Measurements from ENCODE around the gene ADI1.
"Not testable (repeated sequence)": the region's sequence is repeated elsewhere in the genome, so short reads cannot be mapped to it uniquely, and the experiment has no call there.

DNA sequence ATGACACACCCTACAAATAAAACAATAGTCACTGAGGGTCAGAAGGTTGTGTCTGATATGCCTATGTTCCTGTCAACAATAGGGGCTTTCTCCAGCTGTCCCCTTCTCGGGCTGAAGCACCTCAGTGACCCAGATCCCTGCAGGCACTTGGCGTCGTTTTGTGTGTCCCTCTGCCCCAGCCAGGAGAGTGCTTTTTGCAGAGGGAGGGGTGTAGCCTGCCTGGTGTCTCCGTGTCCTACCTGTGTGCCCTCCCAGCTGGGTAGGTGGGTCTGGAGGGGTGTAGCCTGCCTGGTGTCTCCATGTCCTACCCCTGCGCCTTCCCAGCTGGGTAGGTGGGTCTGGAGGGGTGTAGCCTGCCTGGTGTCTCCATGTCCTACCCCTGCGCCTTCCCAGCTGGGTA lies 65.3 kb downstream of the ADI1 start:
- not testable (repeated sequence) for TF ChIP-seq EZH2 (IDR thresholded peaks at IDR 0.05; ENCODE audit: low read depth, low read length, severe bottlenecking); RAD21 (IDR thresholded peaks at IDR 0.05 in 1 of 2, conservative IDR thresholded peaks at IDR 0.05 in 1 of 2; ENCODE audit: low read depth in 2 of 2, low read length in 2 of 2); MAFK (IDR thresholded peaks at IDR 0.05; ENCODE audit: low read depth, low read length); JUND (IDR thresholded peaks at IDR 0.05; ENCODE audit: low read length); TAF7 (optimal IDR thresholded peaks at IDR 0.05; ENCODE audit: borderline replicate concordance, low read depth, low read length); SIN3A (conservative IDR thresholded peaks at IDR 0.05 in 1 of 2, IDR thresholded peaks at IDR 0.05 in 1 of 2; ENCODE audit: low read depth in 1 of 2, low read length in 2 of 2)
- TF ChIP-seq, protein P1, sequence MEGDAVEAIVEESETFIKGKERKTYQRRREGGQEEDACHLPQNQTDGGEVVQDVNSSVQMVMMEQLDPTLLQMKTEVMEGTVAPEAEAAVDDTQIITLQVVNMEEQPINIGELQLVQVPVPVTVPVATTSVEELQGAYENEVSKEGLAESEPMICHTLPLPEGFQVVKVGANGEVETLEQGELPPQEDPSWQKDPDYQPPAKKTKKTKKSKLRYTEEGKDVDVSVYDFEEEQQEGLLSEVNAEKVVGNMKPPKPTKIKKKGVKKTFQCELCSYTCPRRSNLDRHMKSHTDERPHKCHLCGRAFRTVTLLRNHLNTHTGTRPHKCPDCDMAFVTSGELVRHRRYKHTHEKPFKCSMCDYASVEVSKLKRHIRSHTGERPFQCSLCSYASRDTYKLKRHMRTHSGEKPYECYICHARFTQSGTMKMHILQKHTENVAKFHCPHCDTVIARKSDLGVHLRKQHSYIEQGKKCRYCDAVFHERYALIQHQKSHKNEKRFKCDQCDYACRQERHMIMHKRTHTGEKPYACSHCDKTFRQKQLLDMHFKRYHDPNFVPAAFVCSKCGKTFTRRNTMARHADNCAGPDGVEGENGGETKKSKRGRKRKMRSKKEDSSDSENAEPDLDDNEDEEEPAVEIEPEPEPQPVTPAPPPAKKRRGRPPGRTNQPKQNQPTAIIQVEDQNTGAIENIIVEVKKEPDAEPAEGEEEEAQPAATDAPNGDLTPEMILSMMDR (IDR thresholded peaks at IDR 0.05; ENCODE audit: control extremely low read depth in 1 of 3, insufficient read depth in 1 of 3, low read depth in 1 of 3, low read length in 3 of 3): not testable (repeated sequence)

All from H1 (cell line).